Colonic mucosa (tissue), 4 donors: ENCODE results near the gene NBAS. TPM values are rescaled to one million over a fixed set of nuclear protein-coding genes. Genes with fewer than 3 reads are reported as not detected.

Experiments used
- DNase-seq: peaks from one replicate; pipeline ENCODE4 v3.0.0-alpha.2; 2020
- H3K27ac ChIP-seq: fragments of 200-600 bp; one replicate; pipeline ENCODE4 v1.8.0; 2021
- H3K27me3 ChIP-seq: fragments of 200-600 bp; one replicate; pipeline ENCODE4 v1.8.0; 2021
- H3K36me3 ChIP-seq: fragments of 200-600 bp; one replicate; pipeline ENCODE4 v1.8.0; 2021
- H3K4me1 ChIP-seq: fragments of 200-600 bp; one replicate; pipeline ENCODE4 v1.8.0; 2021; ENCODE audit warnings: mild to moderate bottlenecking
- H3K4me3 ChIP-seq: fragments of 200-600 bp; one replicate; pipeline ENCODE4 v1.8.0; 2021
- H3K9ac ChIP-seq, 2 donors: one replicate each; pipeline ENCODE4 v1.7.0; 2013; ENCODE audit warnings: control low read depth in 2 of 2, low read depth in 2 of 2, low read length in 2 of 2
- H3K9me3 ChIP-seq: fragments of 200-600 bp; one replicate; pipeline ENCODE4 v1.8.0; 2021
- intact Hi-C: fragments of 100-400 bp; cut with DNase I; formaldehyde crosslinking; loops from one replicate; pipeline ENCODE4 v1.14.1; 2022
- total RNA-seq, 2 donors: library from RNA; stranded (reverse); fragmentation: NEBNext Ultra II Directional in 1 of 2; extraction: Animal tissue kit (Norgen Biotek cat#: 25700) in 1 of 2; gene quantifications; one replicate each; pipeline ENCODE4 v1.2.1, GENCODE V29; 2021
- TF ChIP-seq, protein P1 (sequence below): fragments of 200-600 bp; IDR thresholded peaks from one replicate; pipeline ENCODE4 v1.8.0; 2022; ENCODE audit warnings: antibody characterized with exemption, mild to moderate bottlenecking
- donor health status: healthy.
- donor health status: DM: no; HTN: no; CAD: no.
- donor health status: DM: no; HTN: no; CAD: no.

NBAS gene
- total RNA-seq, 2 donors from 2014 or later = 34.4 to 38.9 TPM

DNA sequence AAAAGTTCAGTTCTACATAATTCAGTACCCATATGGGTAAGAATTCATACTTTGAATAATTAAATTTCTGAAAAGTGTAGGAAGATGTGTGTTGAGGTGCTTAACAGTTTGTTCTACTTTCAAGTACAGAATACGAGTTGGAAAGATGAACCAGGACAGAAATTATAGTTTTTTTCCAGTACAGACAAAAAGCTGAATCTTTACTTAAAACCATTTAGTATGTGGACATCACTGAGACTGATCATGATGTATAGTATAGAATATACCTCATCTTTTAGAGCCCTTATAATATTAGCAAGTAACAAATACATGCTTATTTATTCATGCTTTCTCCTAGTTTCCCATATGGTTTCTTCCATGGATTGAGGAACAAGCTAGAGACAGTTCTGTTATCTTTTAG is 40.5 kb upstream of the NBAS start:
- Histone ChIP-seq H3K27me3 (no peaks in the 10 kb centered on the region), H3K4me3 (no peak overlapping the region), H3K27ac (no peak overlapping the region), H3K36me3 (peaks cover 3% of the 10 kb centered on the region), H3K9ac (no peak overlapping the region), H3K9me3 (no peaks in the 10 kb centered on the region), H3K4me1 (no peaks in the 10 kb centered on the region)
- intact Hi-C loops = no loop called here
- TF ChIP-seq, protein P1, sequence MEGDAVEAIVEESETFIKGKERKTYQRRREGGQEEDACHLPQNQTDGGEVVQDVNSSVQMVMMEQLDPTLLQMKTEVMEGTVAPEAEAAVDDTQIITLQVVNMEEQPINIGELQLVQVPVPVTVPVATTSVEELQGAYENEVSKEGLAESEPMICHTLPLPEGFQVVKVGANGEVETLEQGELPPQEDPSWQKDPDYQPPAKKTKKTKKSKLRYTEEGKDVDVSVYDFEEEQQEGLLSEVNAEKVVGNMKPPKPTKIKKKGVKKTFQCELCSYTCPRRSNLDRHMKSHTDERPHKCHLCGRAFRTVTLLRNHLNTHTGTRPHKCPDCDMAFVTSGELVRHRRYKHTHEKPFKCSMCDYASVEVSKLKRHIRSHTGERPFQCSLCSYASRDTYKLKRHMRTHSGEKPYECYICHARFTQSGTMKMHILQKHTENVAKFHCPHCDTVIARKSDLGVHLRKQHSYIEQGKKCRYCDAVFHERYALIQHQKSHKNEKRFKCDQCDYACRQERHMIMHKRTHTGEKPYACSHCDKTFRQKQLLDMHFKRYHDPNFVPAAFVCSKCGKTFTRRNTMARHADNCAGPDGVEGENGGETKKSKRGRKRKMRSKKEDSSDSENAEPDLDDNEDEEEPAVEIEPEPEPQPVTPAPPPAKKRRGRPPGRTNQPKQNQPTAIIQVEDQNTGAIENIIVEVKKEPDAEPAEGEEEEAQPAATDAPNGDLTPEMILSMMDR = no peak
- no peak for DNase-seq

DNA sequence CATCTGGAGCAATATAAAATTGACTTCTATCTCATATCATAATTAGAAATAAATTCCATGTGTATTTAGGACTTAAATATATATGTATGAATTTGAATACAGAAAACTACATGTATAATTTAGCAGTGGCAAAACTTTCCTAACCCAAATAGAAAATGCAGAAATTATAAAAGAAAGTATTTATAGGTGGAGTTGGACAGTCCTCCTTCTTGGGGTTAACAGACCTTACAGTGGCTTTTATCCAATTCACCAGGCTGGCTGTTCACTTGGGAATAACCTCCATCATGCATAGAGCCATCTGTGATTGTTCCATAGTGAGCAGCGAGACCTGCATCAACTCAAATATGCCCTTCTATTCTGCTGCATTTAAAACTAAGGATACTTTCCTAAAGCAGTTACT is 38.9 kb upstream of the NBAS start:
- H3K36me3 ChIP-seq = peaks cover 6% of the 10 kb centered on the region
- H3K27ac ChIP-seq = no peak overlapping the region
- no peak for DNase-seq
- no peaks in the 10 kb centered on the region for H3K9me3 ChIP-seq
- intact Hi-C loops = no loop called here
- H3K27me3 ChIP-seq = no peaks in the 10 kb centered on the region
- H3K4me3 ChIP-seq = no peak overlapping the region
- no peak overlapping the region for H3K9ac ChIP-seq
- H3K4me1 ChIP-seq = no peaks in the 10 kb centered on the region
- TF ChIP-seq, protein P1 = no peak

DNA sequence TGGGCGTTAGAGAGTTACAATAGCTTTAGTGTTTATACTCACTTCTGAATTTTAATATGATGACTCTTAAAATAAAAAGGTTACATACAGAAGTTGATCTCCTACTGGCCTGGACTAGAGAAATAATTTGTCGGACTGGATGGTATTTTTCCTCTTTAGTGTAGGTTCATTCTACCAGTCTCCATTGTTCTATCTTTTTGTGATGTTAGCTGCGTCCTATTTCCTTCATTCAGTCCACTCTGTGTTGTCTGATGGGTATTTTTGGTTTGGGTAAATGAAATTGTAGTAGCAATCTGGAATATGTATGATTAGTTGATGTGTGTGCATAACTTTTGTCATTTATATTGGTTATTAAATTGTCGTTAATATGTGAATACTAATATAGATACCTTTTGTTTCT is 35.8 kb upstream of the NBAS start:
- Histone ChIP-seq H3K4me3 (no peak overlapping the region), H3K27me3 (no peaks in the 10 kb centered on the region), H3K27ac (no peak overlapping the region), H3K36me3 (peaks cover 6% of the 10 kb centered on the region), H3K4me1 (peaks cover 8% of the 10 kb centered on the region), H3K9me3 (no peaks in the 10 kb centered on the region), H3K9ac (no peak overlapping the region)
- intact Hi-C loops = no loop called here
- TF ChIP-seq, protein P1 = no peak
- DNase-seq = no peak

DNA sequence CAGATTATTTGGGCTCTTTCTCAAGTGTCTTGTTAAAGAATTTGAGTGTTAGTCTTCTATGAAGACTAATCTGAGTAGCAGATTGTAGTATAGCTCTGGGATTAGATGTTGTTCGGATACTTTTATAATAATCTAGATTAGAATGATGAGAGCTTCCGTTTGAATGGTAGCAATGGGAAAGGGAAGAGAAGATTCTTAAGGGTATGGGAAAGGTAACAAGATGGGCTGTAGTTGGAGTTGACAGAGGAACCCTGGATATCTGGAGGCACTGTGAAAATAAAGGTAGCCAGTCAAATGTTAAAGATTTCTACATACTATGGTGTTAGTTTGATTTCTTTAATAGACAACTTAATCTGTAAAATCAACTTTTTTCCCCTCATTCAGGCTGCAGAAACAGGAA is 35.2 kb upstream of the NBAS start:
- H3K27ac ChIP-seq = no peak overlapping the region
- no peak overlapping the region for H3K4me3 ChIP-seq
- peaks cover 6% of the 10 kb centered on the region for H3K36me3 ChIP-seq
- no peaks in the 10 kb centered on the region for H3K27me3 ChIP-seq
- DNase-seq = no peak
- H3K9me3 ChIP-seq = no peaks in the 10 kb centered on the region
- H3K9ac ChIP-seq = no peak overlapping the region
- TF ChIP-seq, protein P1 = no peak
- H3K4me1 ChIP-seq = peaks cover 8% of the 10 kb centered on the region
- intact Hi-C loops = no loop called here

DNA sequence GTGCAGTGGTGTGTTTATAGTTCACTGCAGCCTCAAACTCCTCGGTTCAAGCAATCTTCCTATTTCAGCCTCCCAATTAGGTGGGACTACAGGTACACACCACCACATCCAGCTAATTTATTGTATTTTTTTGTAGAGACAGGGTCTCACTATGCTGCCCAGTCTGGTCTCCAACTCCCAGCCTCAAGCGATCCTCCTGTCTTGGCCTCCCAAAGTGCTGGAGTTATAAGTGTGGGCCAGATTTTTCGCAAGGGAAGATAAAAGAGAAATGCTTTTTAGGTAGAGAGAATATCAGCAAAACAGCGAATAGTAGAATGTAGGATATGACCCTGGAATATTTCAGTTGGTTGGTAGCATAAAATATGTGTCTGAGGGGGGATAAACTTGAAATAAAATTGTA is 34.8 kb upstream of the NBAS start:
- Histone ChIP-seq H3K27ac (no peak overlapping the region), H3K9ac (no peak overlapping the region), H3K9me3 (no peaks in the 10 kb centered on the region), H3K27me3 (no peaks in the 10 kb centered on the region), H3K4me1 (peaks cover 8% of the 10 kb centered on the region), H3K4me3 (no peak overlapping the region), H3K36me3 (peaks cover 6% of the 10 kb centered on the region)
- intact Hi-C loops = no loop called here
- TF ChIP-seq, protein P1 = no peak
- no peak for DNase-seq
